ENCODE measurements around the gene MRPL19.

GRCh38 chr2:75736276-75736675, 89.7 kb downstream of the MRPL19 start:
- TF ChIP-seq, protein P1, sequence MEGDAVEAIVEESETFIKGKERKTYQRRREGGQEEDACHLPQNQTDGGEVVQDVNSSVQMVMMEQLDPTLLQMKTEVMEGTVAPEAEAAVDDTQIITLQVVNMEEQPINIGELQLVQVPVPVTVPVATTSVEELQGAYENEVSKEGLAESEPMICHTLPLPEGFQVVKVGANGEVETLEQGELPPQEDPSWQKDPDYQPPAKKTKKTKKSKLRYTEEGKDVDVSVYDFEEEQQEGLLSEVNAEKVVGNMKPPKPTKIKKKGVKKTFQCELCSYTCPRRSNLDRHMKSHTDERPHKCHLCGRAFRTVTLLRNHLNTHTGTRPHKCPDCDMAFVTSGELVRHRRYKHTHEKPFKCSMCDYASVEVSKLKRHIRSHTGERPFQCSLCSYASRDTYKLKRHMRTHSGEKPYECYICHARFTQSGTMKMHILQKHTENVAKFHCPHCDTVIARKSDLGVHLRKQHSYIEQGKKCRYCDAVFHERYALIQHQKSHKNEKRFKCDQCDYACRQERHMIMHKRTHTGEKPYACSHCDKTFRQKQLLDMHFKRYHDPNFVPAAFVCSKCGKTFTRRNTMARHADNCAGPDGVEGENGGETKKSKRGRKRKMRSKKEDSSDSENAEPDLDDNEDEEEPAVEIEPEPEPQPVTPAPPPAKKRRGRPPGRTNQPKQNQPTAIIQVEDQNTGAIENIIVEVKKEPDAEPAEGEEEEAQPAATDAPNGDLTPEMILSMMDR (IDR thresholded peaks at IDR 0.05; ENCODE audit: insufficient read depth, low read length), result no peak
- no peak for TF ChIP-seq SPI1 (IDR thresholded peaks at IDR 0.05; ENCODE audit: borderline replicate concordance, low read depth)
